Occipital lobe (tissue), 2 donors: ENCODE results near the gene ZMYM2. TPM values are rescaled to one million over a fixed set of nuclear protein-coding genes. Genes with fewer than 3 reads are reported as not detected.
"Not testable (repeated sequence)": the region's sequence is repeated elsewhere in the genome, so short reads cannot be mapped to it uniquely, and the experiment has no call there.

Source experiments
- DNase-seq: peaks from one replicate; lab custom pipeline; 2025; lab: John Stamatoyannopoulos, UW
- total RNA-seq: library from RNA; depleted of rRNA; stranded (reverse); fragments of >200 nt; gene quantifications from one replicate; pipeline ENCODE4 v1.2.3, GENCODE V29; 2014

Gene ZMYM2
- total RNA-seq, 1 donor from 2014 or later, result 224 TPM

GRCh38 chr13:19982447-19983043 is 24.0 kb downstream of the ZMYM2 start:
- DNase-seq, result no peak

GRCh38 chr13:19984430-19985218 is 26.1 kb downstream of the ZMYM2 start:
- no peak for DNase-seq

- DNase-seq, result no peak
Measured at GRCh38 chr13:19985219-19985556, 26.7 kb downstream of the ZMYM2 start.

GRCh38 chr13:19991531-19991930 is 33.0 kb downstream of the ZMYM2 start:
- no peak for DNase-seq

- no peak for DNase-seq
Measured at GRCh38 chr13:19993024-19993423, 34.5 kb downstream of the ZMYM2 start.

GRCh38 chr13:19998960-19999359 is 40.4 kb downstream of the ZMYM2 start:
- DNase-seq, result no peak

GRCh38 chr13:20000062-20000552 is 41.6 kb downstream of the ZMYM2 start:
- DNase-seq, result no peak

GRCh38 chr13:20001366-20002190 is 43.1 kb downstream of the ZMYM2 start:
- DNase-seq, result no peak

GRCh38 chr13:20002787-20003186 is 44.3 kb downstream of the ZMYM2 start:
- DNase-seq, result no peak

- no peak for DNase-seq
Measured at GRCh38 chr13:20006206-20006605, 47.7 kb downstream of the ZMYM2 start.

- DNase-seq, result no peak
Measured at GRCh38 chr13:20015763-20016162, 57.2 kb downstream of the ZMYM2 start.

- DNase-seq, result no peak
Measured at GRCh38 chr13:20016649-20017364, 58.3 kb downstream of the ZMYM2 start.

GRCh38 chr13:20017365-20017711 is 58.8 kb downstream of the ZMYM2 start:
- DNase-seq, result no peak

GRCh38 chr13:20019043-20019442 is 60.5 kb downstream of the ZMYM2 start:
- no peak for DNase-seq

- no peak for DNase-seq
Measured at GRCh38 chr13:20024702-20025101, 66.2 kb downstream of the ZMYM2 start.

- no peak for DNase-seq
Measured at GRCh38 chr13:20028953-20029352, 70.4 kb downstream of the ZMYM2 start.

- DNase-seq, result no peak
Measured at GRCh38 chr13:20033486-20033885, 75.0 kb downstream of the ZMYM2 start.

- DNase-seq, result no peak
Measured at GRCh38 chr13:20035130-20035529, 76.6 kb downstream of the ZMYM2 start.

- DNase-seq, result no peak
Measured at GRCh38 chr13:20037908-20038307, 79.4 kb downstream of the ZMYM2 start.

- not testable (repeated sequence) for DNase-seq
Measured at GRCh38 chr13:20042603-20043002, 84.1 kb downstream of the ZMYM2 start.

GRCh38 chr13:20043207-20043925 is 84.8 kb downstream of the ZMYM2 start:
- DNase-seq, result no peak
